GM12801 (cell line): Measurements from ENCODE around the gene SPRN.

Source experiments
- CTCF ChIP-seq: IDR thresholded peaks from one replicate; pipeline ENCODE4 v1.5.1; 2011; ENCODE audit warnings: control low read depth; ENCODE audit not compliant: insufficient read length; ENCODE audit errors: extremely low read depth

Gene SPRN

GRCh38 chr10:133439517-133440461 lies 15.4 kb upstream of the SPRN start:
- no peak for TF ChIP-seq CTCF

GRCh38 chr10:133438711-133439273 lies 14.4 kb upstream of the SPRN start:
- TF ChIP-seq CTCF, result no peak

- TF ChIP-seq CTCF, result no peak
These were observed 1.3 kb downstream of the SPRN start for GRCh38 chr10:133422807-133423771.

- no peak for TF ChIP-seq CTCF
These were observed 2.1 kb downstream of the SPRN start for GRCh38 chr10:133422223-133422806.

DNA sequence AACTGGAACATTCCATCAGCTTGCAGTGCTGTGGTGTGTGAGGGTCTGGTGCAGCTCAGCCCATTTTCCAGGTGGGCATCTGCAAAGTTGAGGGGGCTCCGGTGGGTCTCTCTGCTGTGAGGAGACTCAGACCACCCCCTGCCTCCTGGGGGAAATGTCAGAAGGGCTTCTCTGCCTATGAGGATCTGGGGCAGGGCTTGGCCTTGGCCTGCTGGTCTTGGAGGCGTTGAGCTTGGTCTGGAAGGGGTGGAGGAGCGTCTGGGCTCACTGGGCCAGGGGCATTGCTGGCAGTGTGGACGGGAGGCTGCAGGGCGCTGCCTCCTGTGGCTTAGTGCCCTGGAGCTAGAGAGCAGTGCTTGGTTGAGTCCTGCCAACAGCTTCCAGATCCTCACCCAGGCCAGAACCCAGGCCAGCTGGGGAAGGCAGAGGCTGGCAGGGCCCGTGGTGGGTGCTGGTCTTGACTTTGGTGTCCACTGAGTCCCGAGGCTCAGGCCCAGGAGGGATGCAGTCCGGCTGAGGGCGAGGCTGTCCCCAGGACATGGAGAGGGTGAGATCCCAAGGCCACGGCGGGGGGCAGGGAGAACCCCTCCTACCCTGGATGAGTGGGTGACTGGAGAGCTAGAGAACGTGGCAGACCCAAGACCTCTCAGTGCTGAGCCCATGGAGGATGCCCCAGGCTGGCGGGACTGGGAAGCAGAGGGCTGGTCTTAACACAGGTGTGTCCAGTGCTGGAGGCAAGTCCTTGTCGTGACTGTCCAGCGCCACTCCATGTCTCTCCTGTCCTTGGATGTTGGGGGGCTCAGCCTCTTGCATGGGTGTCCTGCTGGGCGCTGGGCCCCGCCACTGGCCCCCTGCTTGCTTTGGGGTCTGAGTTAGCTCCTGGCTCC lies 2.8 kb downstream of the SPRN start:
- no peak for TF ChIP-seq CTCF

DNA sequence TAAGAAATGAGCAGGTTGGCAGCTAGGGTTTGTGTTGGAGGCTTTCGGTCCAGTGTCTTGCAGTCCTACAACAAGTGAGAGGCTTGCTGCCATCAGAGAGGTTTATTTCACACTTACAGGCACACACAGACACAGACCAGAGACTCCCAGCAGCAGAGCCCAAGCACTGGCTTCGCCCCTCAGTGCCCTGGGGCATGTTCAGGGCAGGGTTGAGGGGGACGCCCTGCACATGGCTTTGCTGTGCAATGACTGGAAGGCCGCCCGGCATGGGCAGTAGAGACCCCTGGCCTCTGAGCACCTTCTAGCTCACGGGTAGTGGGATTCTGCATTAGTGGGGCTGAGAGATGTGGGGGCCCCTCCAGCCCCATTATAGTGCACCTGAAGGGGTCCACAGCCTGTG lies 3.8 kb downstream of the SPRN start:
- no peak for TF ChIP-seq CTCF
